ENCODE results near the gene CRIP2. TPM values are rescaled to one million over a fixed set of nuclear protein-coding genes. Genes with fewer than 3 reads are reported as not detected.

The CRIP2 gene
- total RNA-seq, 1 donor, result 8.6 TPM

GRCh38 chr14:105453847-105454246 is 20.8 kb upstream of the CRIP2 start:
- no peak overlapping the region for H3K4me3 ChIP-seq (ENCODE audit: low read depth, low read length)
- TF ChIP-seq CTCF (IDR thresholded peaks at IDR 0.05; ENCODE audit: insufficient read depth, low read depth, low read length), result no peak
- no peak for DNase-seq (ENCODE audit: low read depth)

- DNase-seq (ENCODE audit: low read depth), result no peak
- TF ChIP-seq CTCF (IDR thresholded peaks at IDR 0.05; ENCODE audit: insufficient read depth, low read depth, low read length), result no peak
These were observed 19.5 kb upstream of the CRIP2 start for GRCh38 chr14:105455086-105455640.

GRCh38 chr14:105455766-105456660 is 18.6 kb upstream of the CRIP2 start:
- TF ChIP-seq CTCF (IDR thresholded peaks at IDR 0.05; ENCODE audit: insufficient read depth, low read depth, low read length), result no peak
- no peak overlapping the region for H3K4me3 ChIP-seq (ENCODE audit: low read depth, low read length)
- no peak for DNase-seq (ENCODE audit: low read depth)

More at GRCh38 chr14:105455086-105455640, 19.5 kb upstream of the CRIP2 start:
- H3K4me3 ChIP-seq (ENCODE audit: low read depth, low read length), result no peak overlapping the region

GRCh38 chr14:105456736-105457617 is 17.6 kb upstream of the CRIP2 start:
- no peak overlapping the region for H3K4me3 ChIP-seq (ENCODE audit: low read depth, low read length)
- DNase-seq (ENCODE audit: low read depth), result no peak
- TF ChIP-seq CTCF (IDR thresholded peaks at IDR 0.05; ENCODE audit: insufficient read depth, low read depth, low read length), result no peak

GRCh38 chr14:105458010-105458409 is 16.6 kb upstream of the CRIP2 start:
- TF ChIP-seq CTCF (IDR thresholded peaks at IDR 0.05; ENCODE audit: insufficient read depth, low read depth, low read length), result no peak
- H3K4me3 ChIP-seq (ENCODE audit: low read depth, low read length), result no peak overlapping the region
- DNase-seq (ENCODE audit: low read depth), result no peak

- no peak overlapping the region for H3K4me3 ChIP-seq (ENCODE audit: low read depth, low read length)
- no peak for TF ChIP-seq CTCF (IDR thresholded peaks at IDR 0.05; ENCODE audit: insufficient read depth, low read depth, low read length)
- no peak for DNase-seq (ENCODE audit: low read depth)
These were observed 16.1 kb upstream of the CRIP2 start for GRCh38 chr14:105458571-105458970.

Data from fibroblast of villous mesenchyme (primary cell).